Measurements from ENCODE around the gene XPA. TPM values are rescaled to one million over a fixed set of nuclear protein-coding genes. Genes with fewer than 3 reads are reported as not detected.

XPA gene
- total and polyA plus RNA-seq, 8 donors, result 1.3 to 31.0 (median 23.9) TPM

DNA sequence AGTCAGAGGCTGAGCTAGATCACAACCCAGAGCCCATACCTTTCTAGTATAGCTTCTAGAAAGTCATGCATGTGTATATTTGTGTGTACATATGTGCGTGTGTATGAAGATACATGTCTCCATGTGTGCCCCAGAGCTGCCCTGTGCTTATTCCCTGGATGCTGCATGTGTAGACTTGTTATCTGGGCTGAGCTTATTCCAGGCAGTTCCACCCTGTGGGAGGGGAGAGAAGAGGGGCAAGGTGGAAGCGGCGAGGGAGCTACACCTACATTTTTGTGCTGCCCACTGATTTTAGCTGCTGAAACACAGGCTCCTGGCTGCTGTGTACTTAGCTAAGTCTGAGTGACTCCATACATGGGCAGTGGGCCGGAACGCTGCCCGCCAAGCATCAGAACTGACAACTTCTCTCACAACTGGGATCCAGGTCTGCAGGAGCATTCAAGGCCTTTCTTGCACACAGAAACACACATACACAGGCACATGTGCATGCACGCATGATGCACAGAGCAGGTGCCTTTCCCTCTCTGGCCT lies 38.0 kb upstream of the XPA start:
- H3K9me3 ChIP-seq, result peaks cover 0 to 13% (median 4%) of the 10 kb centered on the region in 4 donors
- no peaks in the 10 kb centered on the region for H3K36me3 ChIP-seq
- TF ChIP-seq POLR2A (IDR thresholded peaks at IDR 0.05) (no peak), EP300 (IDR thresholded peaks at IDR 0.05) (no peak), POLR2AphosphoS5 (IDR thresholded peaks at IDR 0.05) (no peak)
- TF ChIP-seq, protein P1, sequence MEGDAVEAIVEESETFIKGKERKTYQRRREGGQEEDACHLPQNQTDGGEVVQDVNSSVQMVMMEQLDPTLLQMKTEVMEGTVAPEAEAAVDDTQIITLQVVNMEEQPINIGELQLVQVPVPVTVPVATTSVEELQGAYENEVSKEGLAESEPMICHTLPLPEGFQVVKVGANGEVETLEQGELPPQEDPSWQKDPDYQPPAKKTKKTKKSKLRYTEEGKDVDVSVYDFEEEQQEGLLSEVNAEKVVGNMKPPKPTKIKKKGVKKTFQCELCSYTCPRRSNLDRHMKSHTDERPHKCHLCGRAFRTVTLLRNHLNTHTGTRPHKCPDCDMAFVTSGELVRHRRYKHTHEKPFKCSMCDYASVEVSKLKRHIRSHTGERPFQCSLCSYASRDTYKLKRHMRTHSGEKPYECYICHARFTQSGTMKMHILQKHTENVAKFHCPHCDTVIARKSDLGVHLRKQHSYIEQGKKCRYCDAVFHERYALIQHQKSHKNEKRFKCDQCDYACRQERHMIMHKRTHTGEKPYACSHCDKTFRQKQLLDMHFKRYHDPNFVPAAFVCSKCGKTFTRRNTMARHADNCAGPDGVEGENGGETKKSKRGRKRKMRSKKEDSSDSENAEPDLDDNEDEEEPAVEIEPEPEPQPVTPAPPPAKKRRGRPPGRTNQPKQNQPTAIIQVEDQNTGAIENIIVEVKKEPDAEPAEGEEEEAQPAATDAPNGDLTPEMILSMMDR (IDR thresholded peaks at IDR 0.05), result no peak
- intact Hi-C loops (cut with DNase I; ENCODE audit: low total_unique reads), result no loop called here
- H3K4me1 ChIP-seq, result peaks cover 0 to under 1% (median 0%) of the 10 kb centered on the region in 4 donors
- H3K27ac ChIP-seq, result no peak overlapping the region
- WGBS, 5 donors, result 88 to 97% (median 92%) methylated on average over 7 of the region's 7 CpGs
- peaks cover 0 to 25% (median 7%) of the 10 kb centered on the region in 3 donors for H3K27me3 ChIP-seq
- H3K4me3 ChIP-seq, result no peak overlapping the region
- no peak for DNase-seq

DNA sequence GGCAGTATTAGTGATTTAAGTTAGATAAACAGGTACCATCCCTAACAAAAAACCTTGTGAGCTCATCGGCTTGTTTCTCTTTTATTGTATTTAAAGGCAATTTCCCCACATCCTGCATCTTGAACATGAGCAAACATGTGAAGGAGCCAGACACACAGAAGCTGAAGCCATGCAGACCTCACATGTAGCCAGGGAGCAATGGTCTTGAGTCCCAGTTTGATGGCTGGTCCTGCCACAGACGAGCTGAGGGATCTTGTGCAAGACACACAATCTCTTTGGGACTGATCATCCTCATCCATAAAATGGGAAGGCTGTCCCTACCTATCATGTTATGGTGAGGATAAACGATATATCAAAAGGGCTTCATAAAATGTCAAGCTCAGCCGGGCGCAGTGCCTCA lies 29.6 kb upstream of the XPA start:
- intact Hi-C loops (cut with DNase I; ENCODE audit: low total_unique reads), result no loop called here
- no peaks in the 10 kb centered on the region for H3K36me3 ChIP-seq
- H3K4me1 ChIP-seq, result no peaks in the 10 kb centered on the region

DNA sequence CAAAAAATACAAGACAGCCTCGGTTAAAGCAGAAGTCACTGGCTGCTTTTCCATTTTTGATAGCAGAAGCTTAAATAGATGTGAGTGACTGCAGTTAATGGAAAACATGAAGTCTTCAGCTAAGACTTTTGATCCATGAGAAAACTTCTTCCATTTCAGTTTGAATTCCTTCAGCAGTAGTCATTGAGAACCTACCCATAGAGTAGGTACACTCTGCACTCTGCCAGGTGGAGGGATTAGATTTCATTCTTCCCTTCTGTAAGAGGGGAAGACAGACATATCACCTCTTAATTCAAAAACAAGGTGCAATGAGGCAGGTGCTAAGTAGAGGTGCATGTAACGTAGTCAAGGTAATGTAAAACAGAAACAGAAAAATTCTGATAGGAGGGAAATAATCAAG lies 26.7 kb upstream of the XPA start:
- no peak for DNase-seq
- Histone ChIP-seq H3K36me3 (no peaks in the 10 kb centered on the region), H3K27me3 (no peaks in the 10 kb centered on the region), H3K4me3 (no peak overlapping the region), H3K9me3 (peaks cover 0 to 6% (median 0%) of the 10 kb centered on the region in 4 donors), H3K27ac (no peak overlapping the region), H3K4me1 (no peaks in the 10 kb centered on the region)
- intact Hi-C loops (cut with DNase I; ENCODE audit: low total_unique reads), result no loop called here
- 61 to 80% (median 69%) methylated on average over 2 of the region's 2 CpGs for WGBS, 5 donors
- TF ChIP-seq POLR2A (IDR thresholded peaks at IDR 0.05) (no peak), EP300 (IDR thresholded peaks at IDR 0.05) (no peak), POLR2AphosphoS5 (IDR thresholded peaks at IDR 0.05) (no peak)
- TF ChIP-seq, protein P1 (IDR thresholded peaks at IDR 0.05), result no peak

More for the DNA sequence above, 29.6 kb upstream of the XPA start:
- Histone ChIP-seq H3K27me3 (no peaks in the 10 kb centered on the region), H3K27ac (no peak overlapping the region), H3K4me3 (no peak overlapping the region), H3K9me3 (peaks cover 0 to 14% (median 5%) of the 10 kb centered on the region in 4 donors)
- WGBS, 5 donors, result 80 to 88% (median 86%) methylated on average over 5 of the region's 5 CpGs
- DNase-seq, result no peak
- TF ChIP-seq POLR2A (IDR thresholded peaks at IDR 0.05) (no peak), EP300 (IDR thresholded peaks at IDR 0.05) (no peak), POLR2AphosphoS5 (IDR thresholded peaks at IDR 0.05) (no peak)
- TF ChIP-seq, protein P1 (IDR thresholded peaks at IDR 0.05), result no peak

DNA sequence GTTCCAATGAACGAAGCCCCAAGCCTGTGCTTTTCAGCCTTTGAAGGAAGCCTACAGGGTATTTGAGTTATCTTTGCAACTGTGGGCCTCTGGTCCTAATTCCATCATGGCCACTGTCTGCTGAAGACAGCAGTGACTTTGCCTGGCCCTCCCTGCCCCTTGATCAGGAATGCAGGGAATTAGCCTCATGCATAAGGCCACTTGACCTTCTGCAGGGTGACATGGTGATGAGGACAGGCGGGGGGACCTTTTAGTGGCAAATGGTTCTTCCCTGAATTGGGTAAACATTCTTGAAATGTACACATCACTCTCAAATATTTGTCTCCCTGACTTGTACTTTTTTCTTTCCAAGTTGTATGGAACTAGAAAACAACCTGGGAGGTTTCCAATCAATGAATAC lies 25.2 kb upstream of the XPA start:
- Histone ChIP-seq H3K9me3 (peaks cover 0 to 6% (median 0%) of the 10 kb centered on the region in 4 donors), H3K36me3 (no peaks in the 10 kb centered on the region), H3K27ac (no peak overlapping the region), H3K4me1 (no peaks in the 10 kb centered on the region), H3K4me3 (no peak overlapping the region), H3K27me3 (no peaks in the 10 kb centered on the region)
- DNase-seq, result no peak
- WGBS, 5 donors, result 38 to 64% (median 47%) methylated on average over 2 of the region's 2 CpGs
- TF ChIP-seq POLR2AphosphoS5 (IDR thresholded peaks at IDR 0.05), result no peak
- TF ChIP-seq POLR2A (IDR thresholded peaks at IDR 0.05), result no peak
- TF ChIP-seq, protein P1 (IDR thresholded peaks at IDR 0.05), result no peak
- no peak for TF ChIP-seq EP300 (IDR thresholded peaks at IDR 0.05)
- intact Hi-C loops (cut with DNase I; ENCODE audit: low total_unique reads), result no loop called here

All from stomach (tissue), 9 donors.